Measurements from ENCODE around the gene SLC35A4.

SLC35A4 gene, protein sequence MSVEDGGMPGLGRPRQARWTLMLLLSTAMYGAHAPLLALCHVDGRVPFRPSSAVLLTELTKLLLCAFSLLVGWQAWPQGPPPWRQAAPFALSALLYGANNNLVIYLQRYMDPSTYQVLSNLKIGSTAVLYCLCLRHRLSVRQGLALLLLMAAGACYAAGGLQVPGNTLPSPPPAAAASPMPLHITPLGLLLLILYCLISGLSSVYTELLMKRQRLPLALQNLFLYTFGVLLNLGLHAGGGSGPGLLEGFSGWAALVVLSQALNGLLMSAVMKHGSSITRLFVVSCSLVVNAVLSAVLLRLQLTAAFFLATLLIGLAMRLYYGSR

GRCh38 chr5:140564196-140565023, at the start of gene SLC35A4, which contains the start of gene APBB3:
Gene SLC35A4, plus strand, starts transcription at chr5:140564828. Its CDS starts 2,342 bp downstream, at chr5:140567170.
Gene APBB3, minus strand, starts transcription at chr5:140564598. Its CDS starts 353 bp downstream, at chr5:140564245.
- DNase-seq (ENCODE audit: low spot score) = peak; percentile 95

DNA sequence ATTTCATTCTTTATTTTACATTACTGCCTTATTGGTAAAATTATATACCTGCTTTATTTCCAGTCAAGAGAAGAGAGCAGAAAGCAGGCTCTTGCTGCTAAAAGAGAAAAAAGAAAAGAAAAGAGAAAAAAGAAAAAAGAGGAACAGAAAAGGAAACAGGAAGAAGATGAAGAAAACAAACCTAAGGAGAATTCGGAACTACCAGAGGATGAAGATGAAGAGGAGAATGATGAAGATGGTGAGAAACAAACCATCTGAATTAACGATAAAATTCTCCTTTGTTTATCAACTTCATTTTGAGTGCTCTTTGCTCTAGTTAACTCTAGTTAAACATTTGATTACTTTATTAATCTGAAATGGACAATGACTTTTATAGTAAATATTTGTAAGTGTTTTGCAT, 40.6 kb upstream of the SLC35A4 start:
- no peak for DNase-seq (ENCODE audit: low spot score)

DNA sequence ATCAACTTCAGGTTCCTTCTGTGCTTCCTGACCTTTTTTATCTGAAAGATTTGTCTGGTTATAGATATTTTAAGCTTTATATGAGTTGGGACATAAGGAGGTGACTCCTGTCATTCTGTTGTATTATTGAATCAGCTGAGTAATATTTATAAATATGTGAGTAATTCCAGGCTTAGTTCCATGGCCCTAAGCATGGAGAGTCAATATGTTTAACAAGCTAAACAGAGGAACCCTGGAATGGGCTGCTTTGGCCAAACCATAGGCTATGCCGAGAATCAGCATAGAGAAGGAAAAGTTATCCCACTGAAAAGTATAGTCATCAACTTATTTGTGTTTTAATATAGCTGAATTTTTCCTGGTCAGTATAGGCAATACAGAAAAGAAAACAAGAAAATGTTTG, 24.4 kb upstream of the SLC35A4 start:
- DNase-seq (ENCODE audit: low spot score) = no peak

DNA sequence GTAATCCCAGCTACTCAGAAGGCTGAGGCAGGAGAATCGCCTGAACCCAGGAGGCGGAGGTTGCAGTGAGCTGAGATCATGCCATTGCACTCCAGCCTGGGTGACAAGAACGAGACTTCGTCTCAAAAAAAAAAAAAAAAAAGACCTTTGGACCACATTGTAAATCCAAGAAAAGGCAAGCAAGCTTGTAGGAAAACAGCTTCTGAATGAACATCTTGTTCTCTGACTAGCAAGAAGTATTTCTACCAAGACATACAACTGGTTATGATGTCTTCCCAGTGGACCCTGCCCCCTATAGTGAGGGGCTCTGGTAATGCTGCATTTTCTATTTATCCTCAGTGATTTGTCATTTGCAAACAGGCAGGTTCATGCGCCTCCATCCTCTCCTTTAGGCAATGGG, 21.7 kb upstream of the SLC35A4 start:
- no peak for DNase-seq (ENCODE audit: low spot score)

- no peak for DNase-seq (ENCODE audit: low spot score)
Measured at GRCh38 chr5:140544986-140545385, 19.6 kb upstream of the SLC35A4 start.

- no peak for DNase-seq (ENCODE audit: low spot score)
Measured at GRCh38 chr5:140545606-140546005, 19.0 kb upstream of the SLC35A4 start.

GRCh38 chr5:140546851-140547507, 17.6 kb upstream of the SLC35A4 start:
- no peak for DNase-seq (ENCODE audit: low spot score)

DNA sequence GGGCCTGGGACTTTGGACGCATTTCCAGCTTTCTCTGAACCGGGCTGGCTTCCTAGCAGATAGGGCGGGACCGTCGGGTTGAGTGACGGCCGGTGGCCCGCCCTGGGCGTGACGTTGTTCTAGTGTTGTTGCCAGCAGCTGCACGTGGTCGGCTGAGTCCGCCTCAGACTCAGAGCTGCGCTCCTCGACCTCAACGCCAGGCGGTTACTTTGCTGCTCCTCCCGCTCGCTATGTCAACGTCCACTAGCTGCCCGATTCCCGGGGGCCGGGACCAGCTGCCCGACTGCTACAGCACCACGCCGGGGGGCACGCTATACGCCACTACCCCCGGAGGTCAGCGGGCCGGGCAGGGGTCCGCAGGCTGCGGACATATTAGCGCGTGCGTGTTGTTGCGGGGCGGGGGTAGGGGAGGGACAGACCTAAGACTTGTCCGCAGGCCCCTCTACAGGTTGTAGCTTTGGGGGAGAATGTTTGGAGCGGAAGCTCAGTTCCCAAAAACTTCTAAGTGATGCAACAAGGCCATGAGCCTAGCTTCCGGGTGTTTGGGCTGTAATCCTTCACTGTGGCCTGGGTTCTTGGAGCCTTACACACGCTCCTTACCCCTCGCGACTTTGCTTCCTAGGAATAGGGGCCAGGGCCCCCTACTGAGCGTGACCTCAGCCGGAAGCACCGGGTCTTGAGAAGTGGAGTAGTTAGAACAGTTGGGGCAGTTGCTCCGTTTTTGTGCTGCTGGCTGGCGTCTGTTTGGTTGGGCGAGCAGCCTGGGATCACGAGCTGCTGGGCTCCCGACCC, 16.9 kb upstream of the SLC35A4 start, which contains the start of gene EIF4EBP3:
Gene EIF4EBP3, plus strand, starts transcription at position 155 of the 792 bp plus-strand sequence. Its CDS starts 76 bp downstream, at position 231.
- peak; percentile 95 for DNase-seq (ENCODE audit: low spot score)

DNA sequence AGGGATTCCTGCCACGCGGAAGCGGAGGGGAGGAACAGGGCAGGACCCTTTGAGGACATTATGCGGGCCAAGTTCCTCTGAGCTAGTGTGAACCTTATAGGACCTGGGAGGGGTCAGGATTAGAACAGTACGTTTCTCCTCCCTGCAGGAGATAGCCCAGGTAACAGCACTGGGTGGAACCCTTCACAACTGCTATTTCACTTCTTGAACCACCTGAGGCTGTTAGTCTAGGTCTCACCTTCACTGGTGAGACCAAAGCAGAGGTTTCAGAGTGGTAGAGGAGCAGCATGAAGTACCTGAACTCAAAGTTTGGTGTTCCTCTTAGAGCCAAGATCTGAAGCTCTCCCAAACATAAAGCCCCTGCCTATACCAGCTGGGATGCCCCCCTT, 16.3 kb upstream of the SLC35A4 start:
- no peak for DNase-seq (ENCODE audit: low spot score)

GRCh38 chr5:140548791-140549190, 15.8 kb upstream of the SLC35A4 start:
- no peak for DNase-seq (ENCODE audit: low spot score)

- peak; percentile 20 for DNase-seq (ENCODE audit: low spot score)
Measured at GRCh38 chr5:140549237-140550144, 15.1 kb upstream of the SLC35A4 start.

DNA sequence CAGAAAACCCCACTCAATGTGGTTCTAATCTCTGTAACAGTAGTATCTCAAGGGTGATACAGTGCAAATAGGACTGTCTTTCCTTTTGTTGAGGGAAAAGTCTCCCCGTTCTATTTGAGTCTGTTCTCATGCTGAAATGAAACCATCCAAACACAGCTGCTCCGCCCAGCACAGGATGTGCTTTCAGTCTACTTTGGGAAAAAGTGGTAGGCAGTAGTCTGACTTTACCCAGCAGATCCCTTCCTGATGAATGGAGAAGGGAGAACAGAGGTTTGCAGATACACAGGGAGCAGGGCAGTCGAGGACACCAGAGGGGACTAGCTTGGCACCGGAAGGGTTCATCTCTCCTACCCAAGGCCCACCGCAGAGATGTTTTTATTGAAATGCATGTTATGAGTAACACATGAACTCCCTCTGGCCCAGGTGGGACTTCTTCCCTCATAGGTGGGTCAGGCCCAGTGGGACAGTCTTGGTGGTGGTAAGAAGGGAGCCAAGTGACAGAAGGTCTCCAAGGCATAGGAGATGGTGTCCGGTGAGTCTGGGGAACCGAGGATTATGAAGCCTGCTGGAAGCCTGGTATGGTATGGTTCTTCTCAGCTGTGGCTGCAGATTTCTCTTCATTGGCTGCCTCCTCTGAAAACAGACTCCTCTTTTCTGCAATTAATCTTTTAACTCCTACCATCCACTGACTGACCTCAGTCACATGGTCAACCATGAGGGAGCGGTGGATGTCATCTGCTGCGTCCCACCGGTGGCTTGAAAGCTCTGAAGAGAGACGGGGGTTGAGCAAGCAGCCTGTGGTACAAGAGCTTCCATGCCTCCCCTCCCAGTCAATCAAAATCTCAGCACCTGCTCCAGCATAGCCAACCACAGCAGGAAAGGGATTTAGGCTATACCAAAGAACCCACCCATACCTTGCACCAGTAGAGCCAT, 14.2 kb upstream of the SLC35A4 start:
- DNase-seq (ENCODE audit: low spot score) = no peak

DNA sequence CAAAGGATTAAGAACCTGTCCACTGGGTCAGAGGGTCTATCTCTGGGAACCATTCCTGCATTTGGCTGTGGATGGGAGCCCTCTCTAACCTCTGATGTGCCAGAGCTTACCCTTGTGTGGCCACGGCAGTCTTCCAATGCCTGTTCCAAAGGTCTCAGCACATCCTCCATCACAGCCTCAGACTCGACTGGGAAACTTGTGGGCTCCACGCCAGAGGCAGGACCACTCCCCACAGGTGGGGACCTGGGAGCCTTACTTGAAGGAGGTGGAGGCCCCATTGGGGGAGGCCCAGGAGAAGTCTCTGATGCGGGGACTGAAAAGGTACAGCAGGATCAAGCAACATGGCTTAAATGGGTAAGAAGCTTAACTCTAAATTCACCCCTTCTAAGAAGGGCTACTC, 12.8 kb upstream of the SLC35A4 start:
- DNase-seq (ENCODE audit: low spot score) = no peak

DNA sequence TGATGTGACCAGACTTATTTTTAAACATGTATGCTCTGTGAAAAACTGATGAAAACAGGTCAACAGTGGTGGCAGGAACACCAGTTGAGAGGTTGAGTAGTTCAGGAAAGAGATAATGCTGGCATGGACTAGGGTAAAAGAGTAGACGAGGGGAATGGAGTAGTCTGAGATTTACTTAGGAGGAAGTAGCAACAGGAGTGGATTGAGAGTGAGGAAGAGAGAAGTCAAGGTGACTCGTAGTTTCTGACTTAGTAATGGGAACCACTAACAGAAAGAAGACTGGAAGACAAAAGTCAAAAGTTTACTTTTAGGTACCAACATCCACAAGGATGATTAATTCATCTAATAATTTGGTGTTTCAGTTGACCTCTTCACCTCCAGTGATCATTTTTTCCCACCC, 11.0 kb upstream of the SLC35A4 start:
- no peak for DNase-seq (ENCODE audit: low spot score)

- peak; percentile 47 for DNase-seq (ENCODE audit: low spot score)
Measured at GRCh38 chr5:140554454-140554853, 10.2 kb upstream of the SLC35A4 start.

- DNase-seq (ENCODE audit: low spot score) = no peak
Measured at GRCh38 chr5:140555747-140556312, 8.8 kb upstream of the SLC35A4 start.

GRCh38 chr5:140556438-140556837, 8.2 kb upstream of the SLC35A4 start:
- DNase-seq (ENCODE audit: low spot score) = no peak

DNA sequence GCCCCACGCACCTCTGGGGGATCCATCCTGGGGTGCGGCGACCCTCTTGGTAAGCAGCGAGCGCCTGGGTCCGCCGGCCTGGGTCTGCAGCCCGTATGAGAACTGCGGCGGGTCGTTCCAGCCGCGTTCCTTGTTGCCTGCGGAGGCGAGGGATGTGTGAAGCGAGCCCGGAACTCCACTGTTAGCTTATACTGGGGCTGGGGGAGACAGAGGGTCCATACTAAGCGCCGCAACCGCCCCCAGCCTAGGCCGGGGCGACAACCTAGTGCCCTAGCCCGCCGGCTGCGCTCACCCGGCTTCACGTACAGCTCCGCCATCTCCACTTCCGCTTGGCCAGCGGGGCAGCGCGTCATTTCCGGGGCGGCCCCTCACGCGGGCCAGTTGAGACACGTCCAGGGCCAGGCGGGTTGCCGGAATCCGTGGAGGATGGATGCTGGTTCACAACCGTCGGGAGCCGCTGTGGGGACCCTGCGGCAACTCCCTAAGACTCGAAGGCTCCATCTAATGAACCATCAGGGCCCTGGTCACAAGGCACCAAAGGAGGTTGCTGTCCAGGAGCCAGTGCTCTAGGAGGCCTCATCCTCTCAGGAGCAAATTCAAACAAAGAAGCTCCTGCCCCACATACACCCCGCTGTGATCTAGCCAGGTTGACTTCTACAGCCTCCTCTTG, 7.4 kb upstream of the SLC35A4 start, which contains the start of gene SRA1:
Gene SRA1, minus strand, starts transcription at position 338 of the 670 bp plus-strand sequence. Its CDS starts 21 bp downstream, at position 317.
- DNase-seq (ENCODE audit: low spot score) = peak; percentile 93
